Loucy (cell line): Measurements from ENCODE around the gene KCTD14.

ENCODE experiments used
- CTCF ChIP-seq: fragments of 200-600 bp; sonication (generic); conservative IDR thresholded peaks from 2 replicates; pipeline ENCODE4 v1.5.1; 2014; ENCODE audit warnings: mild to moderate bottlenecking, antibody characterized with exemption, low read length
- EZH2phosphoT487 ChIP-seq: fragments of 200-600 bp; IDR thresholded peaks from 2 replicates; pipeline ENCODE4 v1.6.1; 2018; ENCODE audit warnings: antibody characterized with exemption, mild to moderate bottlenecking, moderate library complexity, borderline replicate concordance

GRCh38 chr11:78021611-78022010 is 1.5 kb downstream of the KCTD14 start:
- TF ChIP-seq CTCF (no peak), EZH2phosphoT487 (no peak)
